Mucosa of stomach (tissue), 1 donor: ENCODE results near the gene RYR2.

Source experiments
- H3K27me3 ChIP-seq: one replicate; pipeline ENCODE4 v1.7.0; 2013; ENCODE audit warnings: mild to moderate bottlenecking, low read length; ENCODE audit not compliant: control insufficient read depth, insufficient read depth
- H3K36me3 ChIP-seq: one replicate; pipeline ENCODE4 v1.7.0; 2013; ENCODE audit warnings: low read length; ENCODE audit not compliant: control insufficient read depth, insufficient read depth
- H3K4me1 ChIP-seq: one replicate; pipeline ENCODE4 v1.7.0; 2013; ENCODE audit warnings: mild to moderate bottlenecking, low read length; ENCODE audit not compliant: control insufficient read depth, insufficient read depth
- H3K4me3 ChIP-seq: one replicate; pipeline ENCODE4 v1.7.0; 2013; ENCODE audit warnings: low read length
- H3K9ac ChIP-seq: one replicate; pipeline ENCODE4 v1.7.0; 2013; ENCODE audit warnings: mild to moderate bottlenecking, low read length, moderate library complexity
- H3K9me3 ChIP-seq: one replicate; pipeline ENCODE4 v1.7.0; 2013; ENCODE audit warnings: mild to moderate bottlenecking, low read length, moderate library complexity; ENCODE audit not compliant: control insufficient read depth
- donor health status: Pancreatic carcinoma.

The RYR2 gene

DNA sequence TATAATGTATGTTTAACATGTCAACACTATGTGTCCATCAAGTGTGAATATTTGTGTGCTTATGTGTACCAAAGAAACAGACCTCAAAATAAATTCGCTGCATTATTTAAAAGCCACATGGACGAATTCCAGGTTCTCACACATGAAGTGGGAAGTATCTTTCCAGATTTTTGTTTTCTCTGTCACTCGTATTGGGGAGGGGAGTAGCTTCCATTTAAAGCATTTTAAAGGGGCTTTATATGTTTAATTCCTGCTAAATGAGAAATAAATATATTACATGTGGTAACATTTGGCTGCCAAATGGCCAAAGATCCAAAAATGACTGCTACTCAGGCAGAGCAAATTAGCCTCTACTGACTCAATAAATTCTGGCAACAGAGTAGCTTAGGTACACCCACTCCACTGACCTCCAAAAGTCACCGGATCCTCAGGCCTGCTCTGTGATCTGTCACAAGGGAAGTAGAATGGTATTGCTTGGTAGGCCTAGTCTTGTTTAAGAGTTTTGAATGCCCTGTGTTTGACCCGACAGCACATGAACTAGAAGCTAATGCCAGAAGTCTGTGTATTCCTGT, 670.7 kb downstream of the RYR2 start:
- Histone ChIP-seq H3K4me3 (no peak overlapping the region), H3K9ac (no peak overlapping the region), H3K9me3 (no peaks in the 10 kb centered on the region), H3K36me3 (no peaks in the 10 kb centered on the region), H3K27me3 (no peaks in the 10 kb centered on the region), H3K4me1 (no peaks in the 10 kb centered on the region)

DNA sequence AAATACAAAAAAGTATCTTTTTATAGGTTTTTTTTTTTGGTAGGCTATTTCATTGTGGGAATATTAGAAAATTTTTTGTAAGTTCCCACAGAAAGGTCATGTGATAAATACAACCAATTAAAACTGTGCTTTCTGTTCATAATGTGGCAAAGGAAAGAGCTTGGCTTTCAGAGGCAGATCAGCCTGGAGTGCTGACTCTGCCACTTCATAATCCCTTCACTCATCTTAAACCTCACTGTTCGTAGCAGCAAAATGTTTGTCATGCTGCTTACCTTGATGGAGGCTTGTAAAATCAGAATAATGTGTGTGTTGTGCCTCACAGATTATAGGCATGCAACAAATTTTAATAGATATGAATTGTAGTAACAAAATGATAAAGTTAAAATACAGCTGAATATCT, 671.9 kb downstream of the RYR2 start:
- no peak overlapping the region for H3K4me3 ChIP-seq
- H3K4me1 ChIP-seq, result no peaks in the 10 kb centered on the region

DNA sequence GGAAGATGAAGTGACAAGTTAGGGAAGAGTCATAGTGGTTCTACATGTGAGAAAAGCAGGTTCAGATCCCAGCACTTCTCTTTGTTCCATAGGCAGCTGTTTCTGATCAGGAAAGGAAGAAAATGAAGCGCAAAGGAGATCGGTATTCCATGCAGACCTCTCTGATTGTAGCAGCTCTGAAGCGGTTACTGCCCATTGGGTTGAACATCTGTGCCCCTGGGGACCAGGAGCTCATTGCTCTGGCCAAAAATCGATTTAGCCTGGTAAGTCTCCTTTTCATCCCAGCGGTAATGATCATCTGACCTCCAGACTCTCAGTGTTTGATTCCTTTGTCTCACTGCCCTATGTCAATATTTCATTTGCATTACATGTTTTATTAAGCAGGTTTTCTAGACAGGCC, 675.1 kb downstream of the RYR2 start:
- H3K9me3 ChIP-seq, result no peaks in the 10 kb centered on the region
- H3K4me1 ChIP-seq, result no peaks in the 10 kb centered on the region
- H3K36me3 ChIP-seq, result no peaks in the 10 kb centered on the region
- H3K9ac ChIP-seq, result no peak overlapping the region
- no peak overlapping the region for H3K4me3 ChIP-seq
- H3K27me3 ChIP-seq, result no peaks in the 10 kb centered on the region

More for the DNA sequence above, 671.9 kb downstream of the RYR2 start:
- Histone ChIP-seq H3K9ac (no peak overlapping the region), H3K9me3 (no peaks in the 10 kb centered on the region), H3K27me3 (no peaks in the 10 kb centered on the region), H3K36me3 (no peaks in the 10 kb centered on the region)

DNA sequence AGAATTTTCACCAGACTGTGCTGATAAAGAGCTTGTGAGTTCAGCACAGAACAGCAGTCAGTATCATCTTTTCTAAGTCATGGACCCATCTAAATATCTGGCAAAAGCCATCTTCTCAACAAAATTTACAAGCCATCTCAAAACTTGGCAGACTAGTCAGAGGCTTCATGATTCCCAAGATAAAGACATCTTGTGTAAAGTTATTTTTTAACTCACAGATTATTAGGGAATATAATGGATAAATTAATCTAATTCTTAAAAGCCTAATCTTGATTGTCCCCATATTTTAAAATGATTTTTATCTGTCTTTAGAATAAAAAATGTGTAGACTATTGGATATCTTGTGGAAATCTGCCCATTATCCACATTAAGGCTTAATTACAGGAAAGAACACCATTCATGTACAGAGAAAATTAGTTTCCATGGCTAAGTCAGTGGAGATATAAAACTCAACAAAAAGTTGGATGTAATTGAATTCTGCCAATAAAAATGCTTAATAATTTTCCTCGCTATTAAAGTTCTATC, 688.9 kb downstream of the RYR2 start:
- Histone ChIP-seq H3K36me3 (no peaks in the 10 kb centered on the region), H3K4me3 (no peak overlapping the region), H3K27me3 (no peaks in the 10 kb centered on the region), H3K9me3 (no peaks in the 10 kb centered on the region), H3K9ac (no peak overlapping the region), H3K4me1 (no peaks in the 10 kb centered on the region)

DNA sequence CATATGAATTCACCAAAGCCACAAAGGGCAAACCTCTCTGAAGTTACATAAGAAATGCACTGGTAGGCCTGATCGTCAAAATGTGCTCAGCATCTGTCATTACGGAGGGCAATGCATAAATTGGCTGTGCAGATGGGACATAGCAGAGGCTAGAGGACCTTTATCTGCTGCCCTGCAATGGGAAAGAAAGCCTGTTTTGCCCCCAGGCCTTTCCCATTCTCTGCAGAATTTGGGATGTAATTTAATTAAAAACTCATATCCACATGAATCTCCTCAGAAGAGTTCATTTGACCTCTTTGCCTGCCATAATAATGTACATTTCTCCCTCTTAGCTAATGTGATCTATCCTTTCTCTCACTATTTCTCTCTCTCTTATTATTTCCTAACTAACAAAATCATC, 690.7 kb downstream of the RYR2 start:
- H3K9ac ChIP-seq, result no peak overlapping the region
- no peaks in the 10 kb centered on the region for H3K9me3 ChIP-seq
- no peaks in the 10 kb centered on the region for H3K36me3 ChIP-seq
- no peaks in the 10 kb centered on the region for H3K4me1 ChIP-seq
- no peaks in the 10 kb centered on the region for H3K27me3 ChIP-seq
- H3K4me3 ChIP-seq, result no peak overlapping the region

DNA sequence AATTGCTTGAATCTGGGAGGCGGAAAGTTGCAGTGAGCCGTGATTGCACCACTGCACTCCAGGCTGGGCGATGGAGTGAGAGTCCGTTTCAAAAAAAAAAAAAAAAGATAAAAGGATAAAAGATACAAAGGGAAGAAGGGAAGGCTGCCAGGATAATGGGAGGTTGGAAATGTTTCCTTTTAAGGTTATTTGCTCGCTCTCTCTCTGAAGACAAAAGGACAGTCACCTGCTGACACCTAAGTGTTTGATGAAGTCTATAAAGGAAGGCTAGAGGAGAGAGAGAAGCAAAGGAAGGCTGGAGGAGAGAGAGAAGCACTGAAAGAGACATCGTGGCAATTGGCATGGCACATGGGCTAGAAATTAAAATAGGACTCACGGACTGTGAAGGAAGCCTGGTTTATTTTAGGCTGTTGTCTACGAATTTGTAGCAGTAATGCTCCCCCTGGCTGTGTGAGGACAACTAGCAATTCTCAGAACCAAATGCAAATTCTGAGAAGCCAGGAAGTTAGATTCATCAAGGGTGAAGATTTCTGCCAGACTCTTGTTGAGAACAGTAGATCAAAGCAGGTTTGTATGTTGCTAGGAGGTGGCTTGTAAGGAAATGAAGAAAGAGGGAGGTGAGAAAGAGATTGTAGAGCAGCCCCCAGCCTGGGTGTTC, 694.5 kb downstream of the RYR2 start:
- H3K9ac ChIP-seq, result no peak overlapping the region
- no peak overlapping the region for H3K4me3 ChIP-seq
- no peaks in the 10 kb centered on the region for H3K36me3 ChIP-seq
- no peaks in the 10 kb centered on the region for H3K9me3 ChIP-seq
- no peaks in the 10 kb centered on the region for H3K27me3 ChIP-seq
- no peaks in the 10 kb centered on the region for H3K4me1 ChIP-seq

DNA sequence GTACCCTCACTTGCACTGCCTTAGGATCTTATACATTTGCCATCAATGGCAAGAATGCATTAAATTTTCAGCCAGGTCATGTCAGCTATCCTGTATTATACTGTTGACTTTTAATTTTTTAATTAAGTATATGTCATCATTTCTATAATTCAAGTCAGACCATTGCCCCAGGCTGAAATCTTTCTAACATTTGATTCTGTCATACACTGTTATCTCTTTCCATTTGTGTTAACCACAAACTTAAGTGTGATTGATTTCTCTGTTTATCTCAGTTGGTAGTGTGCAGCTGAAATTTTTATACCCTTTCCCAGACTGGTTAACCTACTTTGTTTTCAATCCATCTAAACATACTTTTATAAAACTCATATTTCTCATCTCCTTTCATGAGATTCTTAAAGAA, 695.5 kb downstream of the RYR2 start:
- no peaks in the 10 kb centered on the region for H3K36me3 ChIP-seq
- H3K4me3 ChIP-seq, result no peak overlapping the region
- H3K9ac ChIP-seq, result no peak overlapping the region
- no peaks in the 10 kb centered on the region for H3K4me1 ChIP-seq
- no peaks in the 10 kb centered on the region for H3K9me3 ChIP-seq
- H3K27me3 ChIP-seq, result no peaks in the 10 kb centered on the region

DNA sequence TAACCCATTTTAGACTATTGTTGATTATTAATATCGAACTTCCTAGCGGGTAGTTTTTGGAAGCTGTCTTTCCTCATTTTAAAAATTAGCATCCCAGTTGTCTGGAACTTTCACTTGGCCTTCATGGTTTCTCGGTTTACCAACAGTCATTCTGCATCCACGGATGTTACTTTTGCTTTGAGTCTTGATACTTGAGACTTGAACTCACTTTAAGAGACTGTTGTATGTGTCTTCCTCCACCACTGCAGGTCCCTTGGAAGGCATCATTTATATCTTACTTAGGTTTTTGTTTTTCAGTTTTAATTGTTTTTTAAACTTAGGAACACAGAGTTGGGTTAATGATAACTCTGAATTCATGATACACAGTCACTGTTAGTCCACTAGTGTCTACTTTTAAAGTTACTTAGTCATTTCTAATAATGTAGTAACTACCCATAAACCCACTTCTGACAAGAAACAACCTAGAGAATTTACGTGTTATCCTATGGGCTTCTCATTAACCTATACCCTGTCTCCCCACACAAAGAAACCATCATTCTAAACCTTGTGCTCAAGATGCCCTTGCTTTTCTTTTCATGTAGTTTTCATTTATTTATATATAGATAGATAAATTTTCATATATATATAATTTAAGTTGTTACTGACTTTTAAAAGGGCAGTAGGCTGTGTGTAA, 696.1 kb downstream of the RYR2 start:
- Histone ChIP-seq H3K9ac (no peak overlapping the region), H3K9me3 (no peaks in the 10 kb centered on the region), H3K36me3 (no peaks in the 10 kb centered on the region), H3K4me3 (no peak overlapping the region), H3K27me3 (no peaks in the 10 kb centered on the region), H3K4me1 (no peaks in the 10 kb centered on the region)

DNA sequence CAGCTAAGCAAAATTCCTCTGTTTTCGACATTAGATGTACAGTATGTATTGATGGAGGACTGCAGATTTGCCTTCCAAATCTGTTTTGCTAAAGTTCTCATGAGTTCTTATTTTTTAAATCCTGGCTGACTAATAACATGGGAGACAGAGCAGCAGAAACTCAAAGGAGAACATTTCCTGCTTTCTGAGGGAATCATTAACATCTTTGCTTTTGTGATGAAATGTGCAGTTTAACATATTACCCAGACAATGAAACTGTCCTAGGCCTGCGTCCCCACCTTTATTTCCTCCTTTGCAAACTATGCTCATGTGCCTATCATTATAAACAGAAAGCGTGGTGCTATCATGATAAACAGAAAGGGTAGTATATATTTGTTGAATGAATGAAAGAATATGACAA, 698.9 kb downstream of the RYR2 start:
- H3K9me3 ChIP-seq, result no peaks in the 10 kb centered on the region
- H3K4me3 ChIP-seq, result no peak overlapping the region
- no peaks in the 10 kb centered on the region for H3K36me3 ChIP-seq
- no peaks in the 10 kb centered on the region for H3K27me3 ChIP-seq
- H3K4me1 ChIP-seq, result no peaks in the 10 kb centered on the region
- H3K9ac ChIP-seq, result no peak overlapping the region

DNA sequence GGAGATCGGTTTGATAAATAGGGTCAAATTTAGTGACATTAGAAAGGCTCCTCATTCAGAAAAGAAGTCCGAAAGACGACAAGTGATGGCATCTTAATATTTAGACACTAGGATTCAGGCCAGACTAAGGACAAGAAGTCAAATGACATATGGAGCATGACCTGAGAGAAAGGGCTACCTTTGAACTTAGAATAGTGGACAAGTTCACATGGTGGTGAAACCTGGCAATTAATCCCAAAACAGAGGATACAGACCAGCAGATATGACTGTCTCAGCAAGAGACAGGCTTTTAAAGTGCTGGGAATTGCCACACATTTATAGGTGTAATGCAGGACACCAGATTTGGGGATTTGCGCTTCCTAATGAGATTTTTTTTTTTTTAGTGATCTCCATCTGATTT, 703.6 kb downstream of the RYR2 start:
- H3K36me3 ChIP-seq, result no peaks in the 10 kb centered on the region
- no peak overlapping the region for H3K9ac ChIP-seq
- no peaks in the 10 kb centered on the region for H3K4me1 ChIP-seq
- no peak overlapping the region for H3K4me3 ChIP-seq
- no peaks in the 10 kb centered on the region for H3K27me3 ChIP-seq
- no peaks in the 10 kb centered on the region for H3K9me3 ChIP-seq

DNA sequence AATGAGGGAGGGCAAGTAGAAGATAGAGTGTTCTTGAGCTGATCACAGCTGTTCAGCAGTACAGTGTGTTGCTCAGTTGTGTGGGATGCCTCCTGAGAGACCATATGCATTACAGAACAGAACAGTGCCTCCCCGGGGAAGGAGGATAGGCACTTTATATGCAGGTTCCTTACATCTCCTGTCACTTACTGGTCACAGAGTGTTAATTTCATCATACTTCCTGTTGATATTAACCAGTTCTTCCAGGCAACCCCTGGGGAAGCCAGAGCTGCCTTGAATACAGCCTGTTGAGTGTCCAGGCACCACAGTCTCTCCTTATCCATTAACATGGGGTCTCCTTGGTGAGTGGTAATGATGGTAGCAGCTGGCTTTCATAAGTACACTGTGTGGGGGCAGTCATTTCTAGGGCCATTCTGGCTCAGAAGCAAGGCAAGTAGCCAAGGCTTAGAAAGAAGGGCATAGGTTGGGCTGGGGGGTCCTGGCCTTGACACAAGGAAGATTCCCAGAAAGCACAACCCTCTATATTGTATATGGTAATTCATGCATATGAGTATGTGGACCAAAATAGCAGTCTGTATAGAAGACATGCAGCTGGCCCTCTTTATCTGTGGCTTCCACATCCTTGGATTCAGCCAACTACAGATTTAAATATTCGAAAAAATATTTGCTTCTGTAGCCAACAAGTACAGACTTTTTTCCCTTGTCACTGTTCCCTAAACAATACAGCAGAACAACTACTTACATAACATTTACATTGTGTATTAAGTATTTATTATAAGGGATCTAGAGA, 706.4 kb downstream of the RYR2 start:
- Histone ChIP-seq H3K4me1 (peaks cover 6% of the 10 kb centered on the region), H3K9ac (no peak overlapping the region), H3K4me3 (no peak overlapping the region), H3K27me3 (no peaks in the 10 kb centered on the region), H3K36me3 (no peaks in the 10 kb centered on the region), H3K9me3 (no peaks in the 10 kb centered on the region)

DNA sequence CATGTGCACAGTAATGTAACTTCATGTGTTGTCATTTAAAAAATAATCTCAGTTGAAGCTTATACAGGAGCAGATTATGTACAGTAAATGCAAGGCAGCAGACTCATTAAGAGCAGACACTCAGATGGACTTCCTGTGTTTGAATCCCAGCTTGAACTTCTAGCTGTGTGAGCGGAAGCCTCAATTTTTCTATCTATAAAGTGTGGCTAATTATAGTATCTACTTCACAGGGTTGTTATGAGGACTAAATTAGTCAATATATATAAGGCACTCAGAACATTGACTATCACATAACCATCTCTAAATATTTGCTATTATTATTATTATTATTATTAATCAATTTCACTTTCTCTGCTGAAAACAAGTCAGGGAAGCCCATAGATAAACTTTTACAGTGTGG, 707.1 kb downstream of the RYR2 start:
- Histone ChIP-seq H3K9me3 (no peaks in the 10 kb centered on the region), H3K9ac (no peak overlapping the region), H3K4me1 (peaks cover 6% of the 10 kb centered on the region), H3K4me3 (no peak overlapping the region), H3K36me3 (no peaks in the 10 kb centered on the region), H3K27me3 (no peaks in the 10 kb centered on the region)
